ENCODE data around the gene PHACTR4.

The PHACTR4 gene

GRCh38 chr1:28494737-28495136 lies 125.2 kb downstream of the PHACTR4 start:
- no peak for TF ChIP-seq CTCF (IDR thresholded peaks at IDR 0.05; ENCODE audit: low read depth, low read length, missing control alignments)
- H3K4me3 ChIP-seq (replicated peaks; ENCODE audit: low read depth, low read length), result no peak overlapping the region
- no peak for DNase-seq (ENCODE audit: extremely low read depth, low read depth)

GRCh38 chr1:28499553-28499952 lies 130.0 kb downstream of the PHACTR4 start:
- no peak overlapping the region for H3K4me3 ChIP-seq (replicated peaks; ENCODE audit: low read depth, low read length)
- TF ChIP-seq CTCF (IDR thresholded peaks at IDR 0.05; ENCODE audit: low read depth, low read length, missing control alignments), result no peak
- no peak for DNase-seq (ENCODE audit: extremely low read depth, low read depth)

- DNase-seq (ENCODE audit: extremely low read depth, low read depth), result no peak
- TF ChIP-seq CTCF (IDR thresholded peaks at IDR 0.05; ENCODE audit: low read depth, low read length, missing control alignments), result no peak
- no peak overlapping the region for H3K4me3 ChIP-seq (replicated peaks; ENCODE audit: low read depth, low read length)
Observed at GRCh38 chr1:28501925-28502324, 132.4 kb downstream of the PHACTR4 start.

- DNase-seq (ENCODE audit: extremely low read depth, low read depth), result no peak
- H3K4me3 ChIP-seq (replicated peaks; ENCODE audit: low read depth, low read length), result no peak overlapping the region
- no peak for TF ChIP-seq CTCF (IDR thresholded peaks at IDR 0.05; ENCODE audit: low read depth, low read length, missing control alignments)
Observed at GRCh38 chr1:28503117-28503516, 133.6 kb downstream of the PHACTR4 start.

- peak; percentile 99 for DNase-seq (ENCODE audit: extremely low read depth, low read depth)
- TF ChIP-seq CTCF (IDR thresholded peaks at IDR 0.05; ENCODE audit: low read depth, low read length, missing control alignments), result no peak
- peak within 1 kb of the TSS; percentile 70 for H3K4me3 ChIP-seq (replicated peaks; ENCODE audit: low read depth, low read length)
Observed at GRCh38 chr1:28505406-28506187, 136.1 kb downstream of the PHACTR4 start, which contains the start of gene RCC1. RCC1 (plus strand) TSS chr1:28506043; CDS start chr1:28529867, 23,824 bp downstream.

GRCh38 chr1:28506907-28507246 lies 137.3 kb downstream of the PHACTR4 start:
- no peak for TF ChIP-seq CTCF (IDR thresholded peaks at IDR 0.05; ENCODE audit: low read depth, low read length, missing control alignments)
- no peak for DNase-seq (ENCODE audit: extremely low read depth, low read depth)
- H3K4me3 ChIP-seq (replicated peaks; ENCODE audit: low read depth, low read length), result peak overlapping the region; percentile 70

GRCh38 chr1:28507247-28507645 lies 137.7 kb downstream of the PHACTR4 start:
- H3K4me3 ChIP-seq (replicated peaks; ENCODE audit: low read depth, low read length), result peak overlapping the region; percentile 70
- DNase-seq (ENCODE audit: extremely low read depth, low read depth), result no peak
- TF ChIP-seq CTCF (IDR thresholded peaks at IDR 0.05; ENCODE audit: low read depth, low read length, missing control alignments), result no peak
